SU-DHL-6 (cell line): ENCODE measurements around the gene INPP4A.

Source experiments
- CTCF ChIP-seq: fragments of 200-600 bp; sonication (generic); IDR thresholded peaks from one replicate; pipeline ENCODE4 v1.5.1; 2017; ENCODE audit warnings: antibody characterized with exemption, mild to moderate bottlenecking, low read length, moderate library complexity; ENCODE audit not compliant: insufficient read depth, poor library complexity, severe bottlenecking
- EZH2phosphoT487 ChIP-seq: fragments of 200-600 bp; sonication (generic), shearing (Covaris generic); conservative IDR thresholded peaks from 2 replicates; pipeline ENCODE4 v1.6.1; 2018; ENCODE audit warnings: mild to moderate bottlenecking, antibody characterized with exemption, low read length, moderate library complexity, mixed read lengths

DNA sequence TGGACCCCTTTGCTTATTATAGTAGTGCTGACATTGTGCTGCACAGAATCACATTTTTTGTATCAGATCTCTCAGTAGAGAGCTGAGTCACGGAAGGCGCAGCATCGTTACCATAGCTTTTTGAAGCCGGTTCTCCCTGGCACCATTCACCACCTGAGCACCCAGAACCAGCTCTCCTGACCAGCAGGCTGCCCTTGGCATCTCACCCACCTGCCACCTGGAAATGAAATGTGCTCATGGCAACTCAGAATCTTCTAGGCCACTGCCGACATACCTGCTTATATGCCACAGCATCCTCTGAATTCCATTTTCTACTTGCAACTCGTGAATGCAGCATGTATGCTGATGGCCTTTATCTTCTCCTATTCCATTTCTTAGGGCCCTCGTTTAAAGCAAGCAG is 100.9 kb downstream of the INPP4A start:
- TF ChIP-seq EZH2phosphoT487, result no peak
- TF ChIP-seq CTCF, result no peak
